Esophagus muscularis mucosa (tissue), 3 donors: ENCODE measurements around the gene TNS4.

ENCODE experiments used
- CTCF ChIP-seq, 3 experiments: fragments of 200-600 bp in 2 of 3; fragments of 450-650 bp in 1 of 3; sonication (generic) in 2 of 3; IDR thresholded peaks; one replicate each; pipeline ENCODE4 v1.5.1; 2017 to 2019; ENCODE audit warnings: antibody characterized with exemption in 3 of 3, mild to moderate bottlenecking in 2 of 3, moderate library complexity in 1 of 3
- POLR2AphosphoS5 ChIP-seq, 2 donors: sonication (generic); formaldehyde crosslinking; IDR thresholded peaks; one replicate each; pipeline ENCODE4 v1.6.1; 2017; ENCODE audit warnings: antibody characterized with exemption in 2 of 2

DNA sequence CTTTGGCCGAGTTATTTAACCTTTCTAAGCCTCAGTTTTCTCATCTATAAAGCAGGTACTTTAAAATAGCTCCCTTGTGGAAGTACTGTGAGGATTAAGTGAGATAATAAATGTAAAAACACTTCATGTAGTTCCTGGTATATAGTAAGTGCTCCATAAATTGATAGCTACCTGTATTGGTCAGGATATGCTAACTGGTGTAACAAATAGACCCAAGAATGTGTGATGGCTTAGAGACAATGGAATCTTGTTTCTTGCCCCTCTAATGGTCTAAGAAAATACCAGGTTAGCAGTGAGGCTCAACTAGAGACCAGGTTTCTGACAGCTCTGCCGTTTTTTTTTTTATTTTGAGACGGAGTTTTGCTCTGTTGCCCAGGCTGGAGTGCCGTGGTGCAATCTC is 34.0 kb upstream of the TNS4 start:
- TF ChIP-seq CTCF (IDR thresholded peaks at IDR 0.05) (no peak), POLR2AphosphoS5 (IDR thresholded peaks at IDR 0.05) (no peak)
